GM12874 (cell line): Measurements from ENCODE around the gene TRIM34.

Experiments used
- TF ChIP-seq, protein P1 (sequence below): IDR thresholded peaks from 2 replicates; pipeline ENCODE4 v1.5.1; 2011; ENCODE audit warnings: low read depth, mild to moderate bottlenecking, control low read depth, low read length, moderate library complexity; ENCODE audit not compliant: insufficient read depth

The TRIM34 gene

DNA sequence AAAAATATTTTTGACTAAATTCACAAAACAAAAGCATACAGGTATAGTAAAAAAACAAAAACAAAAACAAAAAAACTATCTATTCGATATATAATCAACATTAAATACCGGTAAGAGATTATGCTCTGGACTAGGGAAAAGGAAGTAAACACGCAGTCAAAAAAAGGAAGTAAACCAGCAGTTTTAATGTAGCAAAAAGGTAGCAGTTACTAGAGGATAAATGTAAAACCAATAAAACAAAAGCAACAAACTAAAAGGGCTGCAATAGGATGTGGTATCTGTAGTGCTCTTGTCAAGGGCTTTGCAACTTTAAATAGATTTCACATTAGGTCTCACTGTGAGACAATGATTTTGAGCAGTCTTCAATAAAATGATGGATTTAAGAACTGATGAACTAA lies 67.2 kb downstream of the TRIM34 start:
- TF ChIP-seq, protein P1, sequence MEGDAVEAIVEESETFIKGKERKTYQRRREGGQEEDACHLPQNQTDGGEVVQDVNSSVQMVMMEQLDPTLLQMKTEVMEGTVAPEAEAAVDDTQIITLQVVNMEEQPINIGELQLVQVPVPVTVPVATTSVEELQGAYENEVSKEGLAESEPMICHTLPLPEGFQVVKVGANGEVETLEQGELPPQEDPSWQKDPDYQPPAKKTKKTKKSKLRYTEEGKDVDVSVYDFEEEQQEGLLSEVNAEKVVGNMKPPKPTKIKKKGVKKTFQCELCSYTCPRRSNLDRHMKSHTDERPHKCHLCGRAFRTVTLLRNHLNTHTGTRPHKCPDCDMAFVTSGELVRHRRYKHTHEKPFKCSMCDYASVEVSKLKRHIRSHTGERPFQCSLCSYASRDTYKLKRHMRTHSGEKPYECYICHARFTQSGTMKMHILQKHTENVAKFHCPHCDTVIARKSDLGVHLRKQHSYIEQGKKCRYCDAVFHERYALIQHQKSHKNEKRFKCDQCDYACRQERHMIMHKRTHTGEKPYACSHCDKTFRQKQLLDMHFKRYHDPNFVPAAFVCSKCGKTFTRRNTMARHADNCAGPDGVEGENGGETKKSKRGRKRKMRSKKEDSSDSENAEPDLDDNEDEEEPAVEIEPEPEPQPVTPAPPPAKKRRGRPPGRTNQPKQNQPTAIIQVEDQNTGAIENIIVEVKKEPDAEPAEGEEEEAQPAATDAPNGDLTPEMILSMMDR, result no peak
